CD8-positive, alpha-beta memory T cell (primary cell): ENCODE measurements around the gene ANGPTL4. TPM values are rescaled to one million over a fixed set of nuclear protein-coding genes. Genes with fewer than 3 reads are reported as not detected.
A peak's percentile ranks its signal among the peaks of the same experiment; 100 is the strongest.

Experiments used
- CTCF ChIA-PET: fragments of 350-600 bp; sonication (Branson Sonifier 250); formaldehyde crosslinking; loops from one replicate; lab custom pipeline; 2021; ENCODE audit warnings: antibody characterized with exemption; lab: Charles Lee
- POLR2A ChIA-PET: fragments of 350-600 bp; sonication (Branson Sonifier 250); formaldehyde crosslinking; loops from one replicate; lab custom pipeline; 2021; ENCODE audit warnings: antibody characterized with exemption; lab: Charles Lee
- DNase-seq, 5 donors: peaks; one replicate each; pipeline versions ENCODE4 v3.0.0 to v3.0.0-alpha.2; 2020 to 2022; ENCODE audit warnings: mixed read lengths in 1 of 5
- H3K27ac ChIP-seq: one replicate; pipeline ENCODE4 v1.7.0; 2013; ENCODE audit warnings: low read depth, mild to moderate bottlenecking, low read length, moderate library complexity
- H3K27me3 ChIP-seq: 2 replicates; pipeline ENCODE4 v1.7.0; 2013; ENCODE audit warnings: low read length, mild to moderate bottlenecking; ENCODE audit not compliant: insufficient read depth, poor library complexity, severe bottlenecking
- H3K36me3 ChIP-seq: 2 replicates; pipeline ENCODE4 v1.7.0; 2013; ENCODE audit warnings: mild to moderate bottlenecking, low read length, moderate library complexity; ENCODE audit not compliant: insufficient read depth
- H3K4me1 ChIP-seq: 2 replicates; pipeline ENCODE4 v1.7.0; 2013; ENCODE audit warnings: mild to moderate bottlenecking, low read length, moderate library complexity; ENCODE audit not compliant: insufficient read depth
- H3K4me3 ChIP-seq: 2 replicates; pipeline ENCODE4 v1.7.0; 2013; ENCODE audit warnings: mild to moderate bottlenecking, low read length
- H3K9me3 ChIP-seq: 2 replicates; pipeline ENCODE4 v1.7.0; 2013; ENCODE audit warnings: mild to moderate bottlenecking, low read length
- H3K27ac Mint-ChIP-seq, 8 donors: one replicate each; pipeline ENCODE4 v1.8.0; 2020 to 2021; ENCODE audit warnings: mixed read lengths in 8 of 8, mild to moderate bottlenecking in 6 of 8, inconsistent platforms in 3 of 8, moderate library complexity in 3 of 8
- H3K27me3 Mint-ChIP-seq, 2 donors: one replicate each; pipeline ENCODE4 v1.8.0; 2020 to 2021; ENCODE audit warnings: mixed read lengths in 2 of 2, mild to moderate bottlenecking in 1 of 2, moderate library complexity in 1 of 2
- H3K36me3 Mint-ChIP-seq, 3 donors: one replicate each; pipeline ENCODE4 v1.8.0; 2020 to 2021; ENCODE audit warnings: mixed read lengths in 3 of 3, inconsistent platforms in 1 of 3, mild to moderate bottlenecking in 1 of 3
- H3K4me1 Mint-ChIP-seq, 3 donors: one replicate each; pipeline ENCODE4 v1.8.0; 2020 to 2021; ENCODE audit warnings: mixed read lengths in 3 of 3, inconsistent platforms in 1 of 3, mild to moderate bottlenecking in 1 of 3
- H3K4me3 Mint-ChIP-seq, 7 donors: one replicate each; pipeline ENCODE4 v1.8.0; 2020 to 2021; ENCODE audit warnings: mixed read lengths in 7 of 7, mild to moderate bottlenecking in 6 of 7, moderate library complexity in 4 of 7, inconsistent platforms in 2 of 7
- H3K9me3 Mint-ChIP-seq, 5 donors: one replicate each; pipeline ENCODE4 v1.8.0; 2020 to 2022; ENCODE audit warnings: mixed read lengths in 5 of 5, mild to moderate bottlenecking in 3 of 5, moderate library complexity in 2 of 5, inconsistent platforms in 1 of 5
- polyA plus RNA-seq: library from polyadenylated mRNA; unstranded; fragments of 300-500 nt; fragmentation: Illumina TruSeq; gene quantifications from one replicate; pipeline ENCODE4 v1.2.3, GENCODE V29; 2021
- total RNA-seq, 2 experiments: library from RNA; stranded (reverse); gene quantifications; one replicate each; pipeline ENCODE4 v1.2.3, GENCODE V29; 2021

ANGPTL4 gene
- total and polyA plus RNA-seq, 3 experiments from 2014 or later: 0.28 TPM; not detected in 2

- Histone ChIP-seq H3K27ac (no peak overlapping the region), H3K36me3 (no peaks in the 10 kb centered on the region), H3K4me3 (no peak overlapping the region), H3K9me3 (no peaks in the 10 kb centered on the region), H3K4me1 (peaks cover 23% of the 10 kb centered on the region), H3K27me3 (no peaks in the 10 kb centered on the region)
- H3K4me3 Mint-ChIP-seq: no peak overlapping the region
- H3K27me3 Mint-ChIP-seq: no peaks in the 10 kb centered on the region
- H3K27ac Mint-ChIP-seq: peak overlapping the region in 1 of 8 donors; percentile 27
- no peak for DNase-seq
- ChIA-PET POLR2A (interaction anchor here (0.5 kb wide), 1 partner anchor 46 kb away, joined by 4 read pairs; no protein-coding TSS in a partner anchor), CTCF (no interaction called here)
- H3K9me3 Mint-ChIP-seq: no peaks in the 10 kb centered on the region
- H3K36me3 Mint-ChIP-seq: peaks cover 0 to 34% (median 0%) of the 10 kb centered on the region in 3 donors
- H3K4me1 Mint-ChIP-seq: peaks cover 34 to 70% (median 44%) of the 10 kb centered on the region in 3 donors
Measured at GRCh38 chr19:8395621-8396082, 31.7 kb downstream of the ANGPTL4 start.

DNA sequence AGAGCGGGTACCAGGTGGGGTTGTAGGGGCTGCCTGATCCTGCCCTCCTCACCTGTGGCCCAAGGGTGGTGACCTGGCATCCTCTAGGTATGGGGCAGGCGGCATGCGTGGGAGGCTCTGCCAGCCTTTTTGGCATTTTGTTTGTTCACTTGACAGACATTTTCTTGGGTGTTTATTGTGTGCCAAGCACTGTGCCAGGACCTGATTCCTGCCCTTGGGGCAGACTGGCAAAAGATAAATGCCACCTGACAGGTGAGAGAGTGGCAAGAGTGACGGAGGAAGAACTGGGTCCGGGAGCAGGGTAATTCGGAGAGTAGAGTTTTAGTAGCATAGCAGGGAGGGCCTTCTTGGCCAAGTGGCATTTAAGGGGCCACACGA lies 32.2 kb downstream of the ANGPTL4 start:
- Histone ChIP-seq H3K4me3 (no peak overlapping the region), H3K9me3 (no peaks in the 10 kb centered on the region), H3K27me3 (no peaks in the 10 kb centered on the region), H3K4me1 (peaks cover 18% of the 10 kb centered on the region), H3K36me3 (no peaks in the 10 kb centered on the region), H3K27ac (no peak overlapping the region)
- Mint-ChIP-seq H3K4me3 (no peak overlapping the region), H3K9me3 (no peaks in the 10 kb centered on the region), H3K36me3 (peaks cover 0 to 35% (median 0%) of the 10 kb centered on the region in 3 donors), H3K27ac (peak overlapping the region in 3 of 8 donors; percentile 50 to 76 (median 72)), H3K4me1 (peaks cover 29 to 65% (median 39%) of the 10 kb centered on the region in 3 donors), H3K27me3 (no peaks in the 10 kb centered on the region)
- ChIA-PET CTCF (no interaction called here), POLR2A (interaction anchor here (0.5 kb wide), 1 partner anchor 46 kb away, joined by 4 read pairs; no protein-coding TSS in a partner anchor)
- no peak for DNase-seq

GRCh38 chr19:8396563-8397203 lies 32.7 kb downstream of the ANGPTL4 start:
- H3K27me3 Mint-ChIP-seq: no peaks in the 10 kb centered on the region

DNA sequence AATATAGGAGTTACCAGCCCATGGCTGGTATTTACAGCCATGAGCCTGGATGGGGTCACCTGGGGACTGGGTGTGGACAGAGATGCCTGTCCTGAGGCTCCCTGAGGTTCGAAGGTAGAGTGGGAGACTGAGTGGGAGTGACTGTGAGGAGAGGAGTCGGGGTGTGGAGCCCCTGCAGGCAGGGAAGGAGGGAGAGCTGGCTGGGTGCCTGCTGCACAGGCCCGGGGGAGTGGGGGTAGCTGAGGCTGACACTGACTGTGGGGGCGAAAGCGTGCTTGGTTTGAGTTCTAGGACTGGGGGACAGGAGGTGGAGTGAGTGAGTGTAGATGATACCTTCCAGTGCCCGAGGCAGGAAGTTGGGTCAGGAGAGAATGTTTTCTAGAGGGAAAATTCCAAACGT lies 33.3 kb downstream of the ANGPTL4 start:
- H3K36me3 Mint-ChIP-seq: peaks cover 0 to 43% (median 0%) of the 10 kb centered on the region in 3 donors
- peaks cover 8% of the 10 kb centered on the region for H3K4me1 ChIP-seq
- ChIA-PET CTCF (interaction anchor here (1.1 to 3.0 kb wide), 4 partner anchors 12 to 44 kb away, joined by 3 to 16 read pairs (median 6); partner anchors contain the start of gene MARCHF2), POLR2A (no interaction called here)
- no peaks in the 10 kb centered on the region for H3K27me3 Mint-ChIP-seq
- no peaks in the 10 kb centered on the region for H3K9me3 ChIP-seq
- no peak overlapping the region for H3K27ac ChIP-seq
- H3K27ac Mint-ChIP-seq: peak overlapping the region in 7 of 8 donors; percentile 37 to 99 (median 74)
- DNase-seq: no peak
- peaks cover 21 to 54% (median 29%) of the 10 kb centered on the region in 3 donors for H3K4me1 Mint-ChIP-seq
- no peaks in the 10 kb centered on the region for H3K36me3 ChIP-seq
- H3K4me3 Mint-ChIP-seq: peak overlapping the region in 1 of 7 donors; percentile 29
- H3K9me3 Mint-ChIP-seq: no peaks in the 10 kb centered on the region
- H3K4me3 ChIP-seq: no peak overlapping the region
- no peaks in the 10 kb centered on the region for H3K27me3 ChIP-seq

More at GRCh38 chr19:8396563-8397203, 32.7 kb downstream of the ANGPTL4 start:
- Histone ChIP-seq H3K36me3 (no peaks in the 10 kb centered on the region), H3K4me3 (no peak overlapping the region), H3K27ac (no peak overlapping the region), H3K4me1 (peaks cover 13% of the 10 kb centered on the region), H3K9me3 (no peaks in the 10 kb centered on the region), H3K27me3 (no peaks in the 10 kb centered on the region)
- peak overlapping the region in 7 of 8 donors; percentile 24 to 99 (median 74) for H3K27ac Mint-ChIP-seq
- H3K4me1 Mint-ChIP-seq: peaks cover 26 to 60% (median 34%) of the 10 kb centered on the region in 3 donors
- ChIA-PET CTCF (interaction anchor here (1.4 to 3.0 kb wide), 3 partner anchors 17 to 43 kb away, joined by 3 to 16 read pairs (median 8); partner anchors contain the start of gene MARCHF2), POLR2A (no interaction called here)
- peak overlapping the region in 1 of 7 donors; percentile 58 for H3K4me3 Mint-ChIP-seq
- peaks cover 0 to 38% (median 0%) of the 10 kb centered on the region in 3 donors for H3K36me3 Mint-ChIP-seq
- DNase-seq: peak; percentile 58 to 87 (median 74)
- H3K9me3 Mint-ChIP-seq: no peaks in the 10 kb centered on the region

GRCh38 chr19:8397746-8398310 lies 33.9 kb downstream of the ANGPTL4 start:
- peaks cover under 1% of the 10 kb centered on the region for H3K36me3 ChIP-seq
- no peak overlapping the region for H3K27ac ChIP-seq
- H3K27ac Mint-ChIP-seq: peak overlapping the region in 1 of 8 donors; percentile 75
- H3K27me3 ChIP-seq: no peaks in the 10 kb centered on the region
- no peaks in the 10 kb centered on the region for H3K27me3 Mint-ChIP-seq
- peaks cover 8% of the 10 kb centered on the region for H3K4me1 ChIP-seq
- H3K4me1 Mint-ChIP-seq: peaks cover 21 to 51% (median 25%) of the 10 kb centered on the region in 3 donors
- no peak for DNase-seq
- CTCF ChIA-PET: interaction anchor here (1.1 to 3.0 kb wide), 4 partner anchors 11 to 44 kb away, joined by 3 to 16 read pairs (median 6); partner anchors contain the start of gene MARCHF2
- H3K36me3 Mint-ChIP-seq: peaks cover 0 to 47% (median 0%) of the 10 kb centered on the region in 3 donors
- no peak overlapping the region for H3K4me3 Mint-ChIP-seq
- H3K9me3 ChIP-seq: no peaks in the 10 kb centered on the region
- POLR2A ChIA-PET: interaction anchor here (0.5 kb wide), 1 partner anchor 36 kb away, joined by 4 read pairs; no protein-coding TSS in a partner anchor
- no peak overlapping the region for H3K4me3 ChIP-seq
- H3K9me3 Mint-ChIP-seq: no peaks in the 10 kb centered on the region

DNA sequence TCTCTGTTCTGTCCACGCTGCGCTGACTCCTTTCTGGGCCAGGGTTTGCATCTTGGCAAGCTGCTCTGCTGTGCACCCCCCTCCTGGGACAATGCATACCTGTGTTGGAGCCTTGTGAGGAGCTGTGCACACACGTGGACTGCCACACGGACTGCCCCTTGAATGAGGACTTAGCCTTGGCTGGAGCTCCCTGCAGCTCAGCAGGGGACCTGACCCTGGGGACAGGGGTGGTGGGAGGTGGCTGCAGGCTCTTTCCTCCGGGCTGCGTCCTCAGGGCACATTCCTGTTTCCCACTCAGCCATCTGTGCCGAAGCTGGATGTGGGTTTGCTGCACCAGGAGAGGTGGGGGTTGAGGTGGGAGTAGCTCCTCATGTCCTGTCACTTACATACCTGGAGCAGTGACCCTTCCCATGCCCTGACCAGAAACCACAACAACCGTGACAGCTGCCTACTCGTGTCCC lies 34.4 kb downstream of the ANGPTL4 start:
- peaks cover 8% of the 10 kb centered on the region for H3K4me1 ChIP-seq
- H3K9me3 ChIP-seq: no peaks in the 10 kb centered on the region
- peaks cover 4% of the 10 kb centered on the region for H3K36me3 ChIP-seq
- peaks cover 19 to 46% (median 21%) of the 10 kb centered on the region in 3 donors for H3K4me1 Mint-ChIP-seq
- peak overlapping the region in 2 of 8 donors; percentile 36 to 75 for H3K27ac Mint-ChIP-seq
- no peak overlapping the region for H3K4me3 ChIP-seq
- ChIA-PET CTCF (interaction anchor here (1.1 to 3.0 kb wide), 4 partner anchors 11 to 45 kb away, joined by 3 to 16 read pairs (median 6); partner anchors contain the start of gene MARCHF2), POLR2A (interaction anchor here (0.5 kb wide), 1 partner anchor 35 kb away, joined by 4 read pairs; no protein-coding TSS in a partner anchor)
- H3K36me3 Mint-ChIP-seq: peaks cover 0 to 50% (median 0%) of the 10 kb centered on the region in 3 donors
- no peak for DNase-seq
- H3K9me3 Mint-ChIP-seq: no peaks in the 10 kb centered on the region
- no peak overlapping the region for H3K27ac ChIP-seq
- peak overlapping the region in 1 of 7 donors; percentile 18 for H3K4me3 Mint-ChIP-seq
- no peaks in the 10 kb centered on the region for H3K27me3 Mint-ChIP-seq
- no peaks in the 10 kb centered on the region for H3K27me3 ChIP-seq

- H3K9me3 Mint-ChIP-seq: no peaks in the 10 kb centered on the region
- Histone ChIP-seq H3K4me1 (peaks cover 8% of the 10 kb centered on the region), H3K4me3 (no peak overlapping the region), H3K36me3 (peaks cover 5% of the 10 kb centered on the region), H3K27ac (no peak overlapping the region), H3K9me3 (no peaks in the 10 kb centered on the region), H3K27me3 (no peaks in the 10 kb centered on the region)
- CTCF ChIA-PET: interaction anchor here (3.0 kb wide), 1 partner anchor 46 kb away, joined by 16 read pairs; no protein-coding TSS in a partner anchor
- POLR2A ChIA-PET: interaction anchor here (0.5 kb wide), 1 partner anchor 182 kb away, joined by 5 read pairs; no protein-coding TSS in a partner anchor
- peaks cover 0 to 55% (median 2%) of the 10 kb centered on the region in 3 donors for H3K36me3 Mint-ChIP-seq
- H3K4me3 Mint-ChIP-seq: no peak overlapping the region
- no peak overlapping the region for H3K27ac Mint-ChIP-seq
- no peak for DNase-seq
- H3K27me3 Mint-ChIP-seq: no peaks in the 10 kb centered on the region
- H3K4me1 Mint-ChIP-seq: peaks cover 18 to 33% (median 21%) of the 10 kb centered on the region in 3 donors
Measured at GRCh38 chr19:8399681-8400188, 35.8 kb downstream of the ANGPTL4 start.
